Right cardiac atrium (tissue), 5 donors: Measurements from ENCODE around the gene ACADVL. TPM values are rescaled to one million over a fixed set of nuclear protein-coding genes. Genes with fewer than 3 reads are reported as not detected.
A peak's percentile ranks its signal among the peaks of the same experiment; 100 is the strongest.

Source experiments
- ATAC-seq, 2 donors: fragments of 200-7000 bp; cut with Tn5 transposase; one replicate each; pipeline versions ENCODE4 v1.8.0 to v1.9.1; 2020; ENCODE audit warnings: moderate library complexity in 2 of 2, mild to moderate bottlenecking in 1 of 2
- DNase-seq, 3 donors: peaks; one replicate each; pipeline ENCODE4 v3.0.0-alpha.2; 2020
- H3K27ac ChIP-seq: one replicate; pipeline ENCODE4 v1.5.1; 2013; ENCODE audit warnings: mild to moderate bottlenecking, low read length, control low read depth, moderate library complexity
- H3K27me3 ChIP-seq: one replicate; pipeline ENCODE4 v1.6.1; 2013; ENCODE audit not compliant: control insufficient read depth, insufficient read depth
- H3K4me1 ChIP-seq: one replicate; pipeline ENCODE4 v1.6.1; 2013; ENCODE audit warnings: low read length; ENCODE audit not compliant: control insufficient read depth, insufficient read depth
- H3K4me3 ChIP-seq: one replicate; pipeline ENCODE4 v1.5.1; 2013; ENCODE audit warnings: low read length, control low read depth
- H3K9me3 ChIP-seq: one replicate; pipeline ENCODE4 v1.6.1; 2013; ENCODE audit warnings: low read length; ENCODE audit not compliant: control insufficient read depth
- WGBS: extraction: QIAGEN DNeasy Blood & Tissue Kit; methylation state at CpG from one replicate; pipeline ENCODE4 v1.1.7; 2013; 5-methylcytosine and 5-hydroxymethylcytosine counted together
- intact Hi-C, 4 donors: fragments of 100-400 bp; cut with DNase I; formaldehyde crosslinking; loops; one replicate each; pipeline versions ENCODE4 v1.11.0 to v1.14.0; 2022 to 2023
- polyA plus RNA-seq: library from polyadenylated mRNA; stranded (reverse); fragments of 200-250 nt; gene quantifications from one replicate; pipeline ENCODE4 v1.2.3, GENCODE V29; 2013
- total RNA-seq, 4 donors: library from RNA; stranded (reverse); fragmentation: NEBNext Ultra II Directional; extraction: Animal tissue kit (Norgen Biotek cat#: 25700); gene quantifications; one replicate each; pipeline ENCODE4 v1.2.1, GENCODE V29; 2021
- donor health status: healthy with polysubstance abuse.
- donor health status: DM: no; HTN: yes; CAD: no.
- donor health status: DM: no; HTN: no; CAD: no.
- donor health status: DM: no; HTN: yes; CAD: no; lungs with severe emphysema.
- donor health status: DM: yes; HTN: yes; CAD: no.

The ACADVL gene
- total and polyA plus RNA-seq, 5 donors, result 896 to 1,154 (median 1,072) TPM

DNA sequence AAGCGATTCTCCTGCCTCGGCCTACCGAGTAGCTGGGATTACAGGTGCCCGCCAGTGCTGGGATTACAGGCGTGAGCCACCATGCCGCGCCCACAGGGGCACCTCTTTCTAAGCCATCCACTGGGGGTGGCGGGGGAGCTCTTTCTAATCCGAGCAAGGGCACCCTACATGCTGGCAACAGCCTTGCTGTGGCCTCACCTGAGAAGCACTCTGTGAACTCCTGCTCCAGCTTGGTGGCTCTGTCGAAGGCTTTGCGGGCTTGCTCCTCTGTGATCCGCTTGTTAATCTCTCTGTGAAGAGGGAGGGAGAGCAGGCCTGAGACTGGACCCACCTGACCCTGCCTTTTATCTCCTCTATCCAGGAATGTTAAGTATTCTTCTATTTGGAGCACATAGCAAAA lies 28.7 kb upstream of the ACADVL start:
- H3K4me3 ChIP-seq, result no peak overlapping the region
- ATAC-seq, result no peak
- no peak overlapping the region for H3K27ac ChIP-seq
- intact Hi-C loops, result no loop called here
- H3K4me1 ChIP-seq, result no peaks in the 10 kb centered on the region
- H3K27me3 ChIP-seq, result no peaks in the 10 kb centered on the region
- WGBS, result 90% methylated on average over 12 of the region's 12 CpGs
- H3K9me3 ChIP-seq, result no peaks in the 10 kb centered on the region
- DNase-seq, result peak in 1 of 3 donors; percentile 27

DNA sequence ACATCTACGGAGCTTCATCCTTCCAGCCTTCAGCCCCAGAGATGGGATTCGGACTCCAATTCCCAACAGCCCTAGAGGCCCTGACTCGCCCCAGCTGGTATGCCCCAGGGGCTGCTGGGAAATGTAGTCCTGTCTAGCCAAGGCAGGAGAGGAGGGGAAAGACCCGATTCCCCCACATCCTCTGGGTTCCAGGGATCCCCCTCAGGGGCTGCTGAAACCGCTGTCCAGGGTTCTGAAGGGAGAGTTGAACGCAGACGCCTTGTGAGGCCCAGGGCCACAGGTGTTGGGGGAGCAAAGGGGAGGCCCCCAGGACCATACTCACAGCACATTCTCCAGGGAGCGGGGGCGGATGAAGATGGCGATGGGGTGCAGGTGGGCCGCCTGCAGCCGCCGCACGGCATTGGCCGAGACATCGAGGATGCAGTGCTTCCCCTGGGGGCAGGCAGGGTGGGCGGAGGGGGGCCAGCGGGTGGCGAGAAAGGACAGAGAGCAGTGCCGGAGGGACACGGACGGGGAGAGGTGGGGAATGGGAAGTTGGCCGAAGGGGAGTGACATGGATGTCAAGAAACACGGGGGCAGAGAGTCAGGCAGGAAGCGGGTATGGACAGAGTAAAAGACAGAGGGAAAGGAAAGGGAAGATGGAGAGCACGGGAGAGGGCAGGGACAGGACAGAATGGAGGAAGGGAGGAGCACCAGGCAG lies 28.0 kb upstream of the ACADVL start:
- Histone ChIP-seq H3K4me3 (no peak overlapping the region), H3K27me3 (no peaks in the 10 kb centered on the region), H3K4me1 (no peaks in the 10 kb centered on the region), H3K9me3 (no peaks in the 10 kb centered on the region), H3K27ac (no peak overlapping the region)
- ATAC-seq (peak; percentile 65 to 72), DNase-seq (peak in 2 of 3 donors; percentile 74 to 75)
- 63% methylated on average over 26 of the region's 26 CpGs for WGBS
- intact Hi-C loops, result no loop called here

DNA sequence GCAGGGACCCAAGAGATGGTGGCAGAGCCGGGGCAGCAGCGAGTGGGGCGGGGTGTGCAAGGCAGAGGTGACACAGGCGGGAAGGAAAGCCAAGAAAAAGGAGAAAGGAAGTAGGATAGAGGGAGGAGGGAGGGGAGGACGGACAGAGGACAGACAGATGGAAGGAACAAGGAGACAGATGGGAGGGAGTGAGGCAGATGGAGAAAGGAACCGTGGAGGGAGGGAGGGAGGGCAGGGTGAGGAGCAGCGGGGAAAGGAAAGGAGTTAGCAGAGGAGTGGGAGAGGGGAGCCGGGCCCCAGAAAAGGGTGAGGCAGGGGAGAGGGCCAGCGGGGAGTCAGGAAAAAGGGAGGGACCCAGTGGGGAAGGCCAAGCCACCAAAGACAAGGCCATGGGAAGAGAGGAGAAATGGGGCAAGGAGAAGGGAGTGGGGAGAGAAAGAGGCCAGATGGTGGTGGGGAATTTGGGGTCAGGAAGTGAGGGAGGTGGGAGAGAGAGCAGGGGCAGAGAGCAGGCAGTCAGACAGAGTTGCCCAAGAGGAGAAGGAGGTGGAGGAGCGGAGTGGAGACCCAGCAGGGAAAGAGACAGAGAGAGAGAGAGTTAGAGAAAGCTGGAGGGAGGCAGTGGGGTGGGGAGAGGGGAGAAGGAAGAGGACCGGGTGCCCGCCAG lies 27.3 kb upstream of the ACADVL start:
- Histone ChIP-seq H3K27me3 (no peaks in the 10 kb centered on the region), H3K4me3 (no peak overlapping the region), H3K9me3 (no peaks in the 10 kb centered on the region), H3K27ac (no peak overlapping the region), H3K4me1 (no peaks in the 10 kb centered on the region)
- WGBS, result 73% methylated on average over 12 of the region's 12 CpGs
- intact Hi-C loops, result no loop called here
- ATAC-seq (no peak), DNase-seq (peak in 1 of 3 donors; percentile 35)

DNA sequence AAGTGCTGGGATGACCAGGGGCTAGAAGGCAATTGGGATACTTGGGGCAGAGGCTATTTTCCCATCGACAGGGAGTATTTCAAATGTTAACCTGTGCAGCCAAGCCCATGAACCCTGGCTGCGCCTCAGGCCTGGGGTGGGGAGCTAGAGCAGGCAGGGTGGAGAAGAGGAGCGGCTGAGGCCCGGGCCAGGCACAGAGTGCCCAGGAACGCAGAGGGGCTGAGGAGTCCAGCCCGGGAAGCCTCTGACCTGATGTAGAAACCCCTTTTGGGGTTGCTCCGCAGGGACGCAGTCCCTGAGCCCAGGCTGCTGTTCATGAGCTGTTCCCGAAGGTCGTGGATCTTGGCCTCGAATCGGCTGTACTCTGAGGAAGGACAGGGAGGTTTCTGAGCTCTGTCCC lies 23.8 kb upstream of the ACADVL start:
- intact Hi-C loops, result no loop called here
- Histone ChIP-seq H3K27ac (no peak overlapping the region), H3K4me3 (no peak overlapping the region), H3K27me3 (no peaks in the 10 kb centered on the region), H3K9me3 (no peaks in the 10 kb centered on the region), H3K4me1 (no peaks in the 10 kb centered on the region)
- ATAC-seq (no peak), DNase-seq (peak in 1 of 3 donors; percentile 34)
- WGBS, result 96% methylated on average over 12 of the region's 12 CpGs

DNA sequence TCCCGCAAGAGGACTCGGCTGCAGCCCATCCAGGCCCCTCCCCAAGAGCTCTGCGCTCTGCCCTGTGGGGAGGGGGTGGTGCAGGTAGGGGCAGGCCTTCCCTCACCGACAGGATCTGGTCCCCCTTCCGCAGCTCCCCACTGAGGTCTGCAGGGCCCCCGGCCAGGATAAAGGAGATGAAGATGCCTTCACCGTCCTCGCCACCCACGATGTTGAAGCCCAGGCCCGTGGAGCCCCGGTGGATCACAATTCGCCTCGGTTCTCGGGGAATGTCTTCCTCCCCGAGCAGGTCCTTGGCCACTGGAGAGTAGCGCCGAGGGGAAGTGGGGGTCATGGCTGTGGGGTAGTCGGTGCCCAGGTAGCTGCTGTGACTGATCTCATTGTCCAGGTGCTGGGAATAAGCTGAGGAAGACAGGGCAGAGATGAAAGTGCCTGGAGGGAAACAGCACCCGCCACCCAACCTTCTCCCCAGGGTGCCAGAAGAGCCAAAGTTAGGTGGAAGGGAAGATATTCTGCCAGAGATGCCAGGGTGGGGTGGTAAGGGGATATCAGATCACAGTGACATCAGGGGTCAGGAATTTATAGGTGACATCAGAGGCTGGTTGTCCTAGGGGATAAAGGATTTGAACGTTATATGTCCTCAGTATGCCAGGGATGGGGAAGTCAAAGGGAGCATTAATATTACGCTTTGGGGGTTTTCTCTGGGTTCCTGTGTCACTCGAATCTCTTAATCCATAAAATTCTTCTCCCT lies 22.9 kb upstream of the ACADVL start:
- DNase-seq, result peak in 1 of 3 donors; percentile 45
- H3K27ac ChIP-seq, result no peak overlapping the region
- WGBS, result 91% methylated on average over 22 of the region's 22 CpGs
- ATAC-seq, result no peak
- intact Hi-C loops, result no loop called here
- H3K4me1 ChIP-seq, result no peaks in the 10 kb centered on the region
- no peak overlapping the region for H3K4me3 ChIP-seq
- H3K27me3 ChIP-seq, result no peaks in the 10 kb centered on the region
- H3K9me3 ChIP-seq, result no peaks in the 10 kb centered on the region

DNA sequence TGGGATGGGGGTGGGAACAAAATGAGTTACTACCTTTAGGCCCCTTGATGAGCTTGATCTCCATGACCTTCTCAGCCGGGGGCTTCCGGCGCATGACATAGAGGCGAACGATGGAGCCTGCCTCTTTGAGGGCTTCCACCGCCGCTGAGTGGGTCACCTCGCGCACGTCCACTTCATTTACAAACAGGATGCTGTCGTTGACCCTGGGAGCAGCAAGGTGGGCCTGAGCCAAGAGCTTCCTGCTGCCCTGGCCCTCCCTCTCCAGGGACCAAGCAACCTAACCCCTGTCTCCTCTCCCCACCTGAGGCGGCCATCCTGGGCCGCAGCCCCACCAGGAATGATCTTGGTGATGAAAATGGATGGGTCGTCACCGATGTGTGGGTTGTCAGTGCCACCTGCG lies 16.3 kb upstream of the ACADVL start:
- ATAC-seq, result no peak
- no peaks in the 10 kb centered on the region for H3K9me3 ChIP-seq
- H3K4me3 ChIP-seq, result no peak overlapping the region
- H3K27me3 ChIP-seq, result no peaks in the 10 kb centered on the region
- intact Hi-C loops, result no loop called here
- H3K27ac ChIP-seq, result no peak overlapping the region
- peak; percentile 10 to 54 (median 42) for DNase-seq
- WGBS, result 89% methylated on average over 16 of the region's 16 CpGs
- H3K4me1 ChIP-seq, result no peaks in the 10 kb centered on the region

DNA sequence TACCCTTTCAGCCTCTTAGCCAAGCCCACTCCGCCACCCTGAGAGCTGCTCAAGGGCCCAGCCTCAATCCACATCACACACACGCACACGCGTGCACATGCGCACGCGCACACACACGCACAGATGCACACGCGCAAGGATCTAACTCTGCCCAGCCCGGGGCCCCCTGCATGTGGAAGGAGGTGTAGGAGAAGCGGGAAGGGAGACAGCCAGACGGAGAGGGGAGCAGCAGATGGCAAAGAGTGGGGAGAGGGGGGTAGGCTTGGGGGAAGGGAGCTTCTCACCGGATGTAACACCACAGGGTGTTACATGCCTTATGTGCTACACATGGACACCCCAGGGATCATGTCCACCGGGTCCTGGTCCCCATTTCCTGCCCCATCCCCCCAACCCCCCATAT lies 15.4 kb upstream of the ACADVL start:
- 77% methylated on average over 15 of the region's 15 CpGs for WGBS
- peak in 2 of 3 donors; percentile 64 to 65 for DNase-seq
- H3K27ac ChIP-seq, result no peak overlapping the region

DNA sequence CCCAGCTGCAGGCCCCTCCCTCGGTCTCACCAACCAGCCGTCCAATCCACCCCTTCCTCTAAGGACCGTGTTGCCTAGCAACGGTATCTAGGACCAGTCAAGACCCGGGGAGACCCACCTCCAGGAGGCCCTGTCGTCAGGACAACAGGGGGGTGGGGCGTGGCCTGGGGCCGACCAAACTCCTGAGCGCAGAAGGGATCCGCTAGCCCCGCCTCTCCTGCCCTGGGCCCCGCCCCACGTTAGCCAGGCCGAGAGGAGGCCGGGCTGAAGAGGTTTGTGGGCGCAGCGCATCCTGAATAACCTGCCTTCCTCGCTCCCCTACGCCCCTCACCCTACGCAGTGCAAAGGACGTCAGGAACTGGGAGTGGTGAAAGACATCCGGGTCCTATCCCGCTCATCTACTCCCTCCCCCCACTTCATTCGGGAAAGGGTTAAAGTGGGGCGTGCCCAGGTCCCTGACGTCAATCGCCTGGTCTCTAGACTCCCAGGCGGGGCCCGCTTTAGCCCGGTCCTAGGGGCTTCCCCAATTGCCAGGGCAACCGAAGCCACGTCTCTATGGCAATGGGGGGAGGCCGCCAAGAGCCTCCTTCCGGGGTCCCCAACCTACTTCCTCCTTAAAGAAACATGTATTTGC lies 14.8 kb upstream of the ACADVL start:
- peak; percentile 90 to 92 for ATAC-seq
- Histone ChIP-seq H3K27ac (peak overlapping the region; percentile 1), H3K4me3 (peak overlapping the region; percentile 21), H3K4me1 (no peaks in the 10 kb centered on the region), H3K9me3 (no peaks in the 10 kb centered on the region), H3K27me3 (no peaks in the 10 kb centered on the region)
- DNase-seq, result peak; percentile 93 to 98 (median 97)
- 1% methylated on average over 34 of the region's 34 CpGs for WGBS
- intact Hi-C loops, result no loop called here

More for the DNA sequence above, 15.4 kb upstream of the ACADVL start:
- peak; percentile 3 to 6 for ATAC-seq
- Histone ChIP-seq H3K27me3 (no peaks in the 10 kb centered on the region), H3K4me1 (no peaks in the 10 kb centered on the region), H3K9me3 (no peaks in the 10 kb centered on the region), H3K4me3 (peak overlapping the region; percentile 21)
- intact Hi-C loops, result no loop called here

DNA sequence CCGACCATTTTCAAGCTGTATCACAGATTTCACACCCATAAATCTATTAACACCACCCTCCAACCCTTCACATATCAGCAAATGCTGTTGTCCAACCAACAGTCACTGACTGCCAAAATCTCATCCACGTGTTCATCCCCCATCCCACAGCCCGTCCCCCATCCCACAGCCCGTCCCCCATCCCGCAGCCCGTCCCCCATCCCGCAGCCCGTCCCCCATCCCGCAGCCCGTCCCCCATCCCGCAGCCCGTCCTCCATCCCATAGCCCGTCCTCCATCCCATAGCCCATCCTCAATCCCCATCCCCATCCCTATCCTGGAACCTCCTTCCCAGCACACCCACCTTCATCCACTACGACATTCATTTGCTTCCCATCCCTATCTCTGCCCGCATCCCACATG lies 14.2 kb upstream of the ACADVL start:
- H3K27ac ChIP-seq, result no peak overlapping the region
- DNase-seq (peak in 2 of 3 donors; percentile 21 to 48), ATAC-seq (no peak)
- intact Hi-C loops, result no loop called here
- no peaks in the 10 kb centered on the region for H3K9me3 ChIP-seq
- H3K27me3 ChIP-seq, result no peaks in the 10 kb centered on the region
- H3K4me1 ChIP-seq, result no peaks in the 10 kb centered on the region
- H3K4me3 ChIP-seq, result peak overlapping the region; percentile 21
- 40% methylated on average over 15 of the region's 15 CpGs for WGBS

DNA sequence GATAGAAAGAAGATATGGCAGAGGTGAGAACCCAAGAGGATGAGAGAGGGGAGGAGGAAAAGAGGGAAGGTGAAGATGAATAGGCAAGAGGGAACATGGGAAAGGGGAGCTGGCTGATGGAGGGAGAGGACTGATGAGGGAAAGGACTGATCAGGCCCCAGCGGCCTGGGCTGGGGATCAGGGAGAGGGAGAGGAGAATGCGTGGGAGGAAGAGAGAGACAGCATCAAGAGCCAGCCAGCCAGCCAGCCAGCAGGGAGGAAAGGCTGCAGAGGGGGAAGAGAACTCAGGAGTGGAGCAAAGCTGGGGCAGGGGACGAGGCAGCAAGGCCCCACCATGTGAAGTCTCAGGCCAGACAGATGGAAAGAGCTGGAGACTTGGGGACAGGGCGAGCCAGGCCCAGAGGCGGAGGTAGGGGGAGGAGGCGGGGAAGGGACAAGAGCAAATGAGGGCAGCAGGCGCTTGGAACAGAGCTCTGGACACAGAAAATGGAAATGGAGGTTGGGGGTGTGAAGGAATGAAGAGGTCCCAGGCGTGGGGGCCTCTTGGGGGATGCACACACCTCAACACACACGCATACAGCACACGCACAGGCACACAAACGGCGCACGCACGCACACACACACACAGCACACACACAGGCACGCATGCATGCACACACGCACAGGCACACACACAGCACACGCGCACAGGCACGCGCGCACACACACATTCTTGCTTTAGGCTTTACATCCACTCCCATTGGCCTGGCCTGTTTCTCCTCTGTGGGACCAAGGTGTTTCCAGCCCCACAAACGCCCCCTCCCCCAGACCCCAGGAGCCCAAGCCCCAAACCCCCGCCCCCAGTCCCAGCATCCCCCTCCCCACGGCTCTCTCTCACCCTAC lies 12.4 kb upstream of the ACADVL start:
- ATAC-seq (no peak), DNase-seq (peak in 2 of 3 donors; percentile 13 to 72)
- H3K27me3 ChIP-seq, result no peaks in the 10 kb centered on the region
- H3K4me1 ChIP-seq, result no peaks in the 10 kb centered on the region
- H3K9me3 ChIP-seq, result no peaks in the 10 kb centered on the region
- no peak overlapping the region for H3K27ac ChIP-seq
- 63% methylated on average over 24 of the region's 24 CpGs for WGBS
- intact Hi-C loops, result no loop called here
- no peak overlapping the region for H3K4me3 ChIP-seq
